Measurements from ENCODE around the gene DUSP5. TPM values are rescaled to one million over a fixed set of nuclear protein-coding genes. Genes with fewer than 3 reads are reported as not detected.

DUSP5 gene
- total and polyA plus RNA-seq, 10 of the 15 experiments (the other 5 are each of a cell fraction or from before 2014, with no cell fraction given) = 2.1 to 95.9 (median 23.4) TPM

DNA sequence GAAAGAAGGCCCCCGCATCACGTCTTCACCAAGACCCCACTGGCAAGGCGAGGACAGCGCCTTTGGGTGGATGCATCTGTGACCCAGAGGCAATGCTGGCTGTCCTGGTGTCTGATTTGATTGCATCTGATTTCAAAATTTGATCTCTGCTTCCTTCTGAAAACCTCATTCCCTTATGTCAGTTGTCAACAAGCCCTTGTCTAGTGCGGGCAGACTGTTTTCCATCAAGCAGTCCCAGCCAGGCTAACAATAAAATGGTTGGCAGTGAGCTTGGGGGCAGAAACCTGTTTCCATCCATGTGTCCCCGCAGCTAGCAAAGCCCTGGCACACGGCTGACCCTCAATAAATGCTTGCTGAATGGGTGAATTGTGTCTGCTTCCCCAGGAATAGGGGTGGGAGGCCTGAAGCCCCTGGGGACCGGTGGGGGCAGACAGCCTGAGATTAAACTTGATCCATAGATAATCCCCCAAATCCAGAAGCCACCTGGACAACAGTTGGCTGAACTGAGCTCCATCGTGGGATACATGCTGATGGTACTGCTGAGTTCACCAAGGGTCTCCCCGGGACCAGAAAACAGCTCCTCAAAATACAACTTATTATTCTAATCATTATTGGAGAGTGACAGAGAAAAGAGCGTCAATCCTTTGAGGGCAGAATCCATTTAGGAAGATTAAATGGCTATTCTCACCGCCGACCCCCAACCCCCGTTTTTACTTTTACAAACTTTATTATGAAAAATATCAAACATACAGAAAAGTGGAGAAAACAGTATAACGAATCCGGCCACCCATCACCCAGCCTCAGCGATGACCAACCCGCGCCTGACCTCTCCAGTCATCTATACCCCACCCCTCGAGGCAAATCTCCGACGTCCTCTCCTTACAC is 912 bp upstream of the DUSP5 start (continued):
- TF ChIP-seq EP300 (IDR thresholded peaks at IDR 0.05; ENCODE audit: borderline replicate concordance in 1 of 2, control insufficient read depth in 1 of 2, low read depth in 2 of 2, low read length in 2 of 2) = no peak
- no peak for TF ChIP-seq NBN (IDR thresholded peaks at IDR 0.05)
- TF ChIP-seq, protein P1, sequence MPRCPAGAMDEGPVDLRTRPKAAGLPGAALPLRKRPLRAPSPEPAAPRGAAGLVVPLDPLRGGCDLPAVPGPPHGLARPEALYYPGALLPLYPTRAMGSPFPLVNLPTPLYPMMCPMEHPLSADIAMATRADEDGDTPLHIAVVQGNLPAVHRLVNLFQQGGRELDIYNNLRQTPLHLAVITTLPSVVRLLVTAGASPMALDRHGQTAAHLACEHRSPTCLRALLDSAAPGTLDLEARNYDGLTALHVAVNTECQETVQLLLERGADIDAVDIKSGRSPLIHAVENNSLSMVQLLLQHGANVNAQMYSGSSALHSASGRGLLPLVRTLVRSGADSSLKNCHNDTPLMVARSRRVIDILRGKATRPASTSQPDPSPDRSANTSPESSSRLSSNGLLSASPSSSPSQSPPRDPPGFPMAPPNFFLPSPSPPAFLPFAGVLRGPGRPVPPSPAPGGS (IDR thresholded peaks at IDR 0.05; ENCODE audit: borderline replicate concordance, insufficient read depth, low read depth, low read length, poor library complexity, severe bottlenecking) = no peak
- no peak for TF ChIP-seq KLF5 (IDR thresholded peaks at IDR 0.05; ENCODE audit: partially characterized antibody)
- no peak for TF ChIP-seq SMC3 (IDR thresholded peaks at IDR 0.05; ENCODE audit: borderline replicate concordance, low read length)
- TF ChIP-seq EZH2 (IDR thresholded peaks at IDR 0.05; ENCODE audit: borderline replicate concordance, control insufficient read depth, low read depth, low read length) = no peak
